Stomach (tissue), 9 donors: ENCODE data around the gene BABAM2. TPM values are rescaled to one million over a fixed set of nuclear protein-coding genes. Genes with fewer than 3 reads are reported as not detected.

Source experiments
- DNase-seq, 2 donors: peaks; one replicate each; pipeline versions ENCODE4 v3.0.0 to v3.0.0-alpha.2; 2013 to 2019
- H3K27ac ChIP-seq, 5 donors: fragments of 200-600 bp in 4 of 5; sonication (generic) in 4 of 5; one replicate each; pipeline ENCODE4 v1.5.1; 2013 to 2019; ENCODE audit warnings: mild to moderate bottlenecking in 1 of 5, moderate library complexity in 1 of 5
- H3K27me3 ChIP-seq, 3 donors: fragments of 200-600 bp; sonication (generic); one replicate each; pipeline ENCODE4 v1.5.1; 2017 to 2019; ENCODE audit warnings: mixed run types in 1 of 3
- H3K36me3 ChIP-seq, 4 donors: fragments of 200-600 bp; sonication (generic); 1 replicate in 3 of 4; 2 replicates in 1 of 4; pipeline ENCODE4 v1.5.1; 2016 to 2019
- H3K4me1 ChIP-seq, 4 donors: fragments of 200-600 bp; sonication (generic); one replicate each; pipeline ENCODE4 v1.5.1; 2016 to 2019
- H3K4me3 ChIP-seq, 4 donors: fragments of 200-600 bp; sonication (generic) in 3 of 4; one replicate each; pipeline ENCODE4 v1.5.1; 2016 to 2019; ENCODE audit warnings: mild to moderate bottlenecking in 1 of 4
- H3K9me3 ChIP-seq, 4 donors: fragments of 200-600 bp; sonication (generic); one replicate each; pipeline ENCODE4 v1.5.1; 2016 to 2019
- EP300 ChIP-seq: sonication (generic); formaldehyde crosslinking; IDR thresholded peaks from one replicate; pipeline ENCODE4 v1.6.1; 2017; ENCODE audit warnings: antibody characterized with exemption
- POLR2A ChIP-seq, 4 donors: fragments of 450-650 bp; IDR thresholded peaks; one replicate each; pipeline ENCODE4 v1.6.1; 2016; ENCODE audit warnings: antibody characterized with exemption in 4 of 4, control low read depth in 2 of 4, mild to moderate bottlenecking in 1 of 4, moderate library complexity in 1 of 4
- POLR2AphosphoS5 ChIP-seq, 3 donors: sonication (generic); formaldehyde crosslinking; IDR thresholded peaks; one replicate each; pipeline ENCODE4 v1.6.1; 2016; ENCODE audit warnings: antibody characterized with exemption in 3 of 3
- WGBS, 5 donors: extraction: QIAGEN DNeasy Blood & Tissue Kit in 3 of 5; methylation state at CpG; one replicate each; pipeline versions ENCODE4 v1.1.5 to v1.1.7; 2013 to 2018; 5-methylcytosine and 5-hydroxymethylcytosine counted together
- intact Hi-C: fragments of 100-400 bp; cut with DNase I; formaldehyde crosslinking; loops from one replicate; pipeline ENCODE4 v1.15.1; 2023; ENCODE audit warnings: low total_unique reads
- polyA plus RNA-seq, 3 donors: library from polyadenylated mRNA; stranded (reverse); fragments of 200-250 nt; gene quantifications; one replicate each; pipeline ENCODE4 v1.2.3, GENCODE V29; 2013
- total RNA-seq, 5 donors: library from RNA; depleted of rRNA; stranded (reverse); fragments of >200 nt; gene quantifications; one replicate each; pipeline versions ENCODE4 v1.1.0 to v1.2.3, GENCODE V29; 2014 to 2016
- TF ChIP-seq, protein P1 (sequence below), 7 experiments: fragments of 450-650 bp in 4 of 7; fragments of 200-600 bp in 3 of 7; sonication (generic) in 3 of 7; IDR thresholded peaks; one replicate each; pipeline ENCODE4 v1.5.1; 2016 to 2019; ENCODE audit warnings: antibody characterized with exemption in 7 of 7, control low read depth in 2 of 7, mild to moderate bottlenecking in 1 of 7
- donor health status: healthy with polysubstance abuse.
- donor health status: Bipolar disorder and iron deficiency.
- donor health status: healthy.

BABAM2 gene
- total and polyA plus RNA-seq, 8 donors: 14.2 to 41.4 (median 22.8) TPM

DNA sequence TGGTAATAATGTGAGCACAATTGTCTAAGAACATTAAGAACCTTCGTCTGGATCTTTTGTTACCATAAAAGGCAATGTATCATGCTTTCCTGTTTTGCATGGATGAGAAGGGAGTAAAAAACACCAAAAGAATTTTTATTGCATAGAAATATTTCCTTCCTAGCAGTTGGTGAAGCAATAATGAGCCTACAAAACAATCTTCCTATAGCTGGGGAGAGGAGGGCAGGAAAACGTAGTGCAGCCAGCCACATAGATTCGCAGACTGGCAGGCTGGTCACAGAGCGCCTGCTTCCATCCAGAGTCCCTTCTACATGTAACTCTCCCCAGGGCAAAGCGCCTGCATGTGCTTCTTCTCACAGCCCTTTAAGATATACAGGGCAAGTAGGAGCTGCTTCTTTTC is 190.4 kb downstream of the BABAM2 start:
- TF ChIP-seq POLR2A (IDR thresholded peaks at IDR 0.05): no peak
- TF ChIP-seq, protein P1, sequence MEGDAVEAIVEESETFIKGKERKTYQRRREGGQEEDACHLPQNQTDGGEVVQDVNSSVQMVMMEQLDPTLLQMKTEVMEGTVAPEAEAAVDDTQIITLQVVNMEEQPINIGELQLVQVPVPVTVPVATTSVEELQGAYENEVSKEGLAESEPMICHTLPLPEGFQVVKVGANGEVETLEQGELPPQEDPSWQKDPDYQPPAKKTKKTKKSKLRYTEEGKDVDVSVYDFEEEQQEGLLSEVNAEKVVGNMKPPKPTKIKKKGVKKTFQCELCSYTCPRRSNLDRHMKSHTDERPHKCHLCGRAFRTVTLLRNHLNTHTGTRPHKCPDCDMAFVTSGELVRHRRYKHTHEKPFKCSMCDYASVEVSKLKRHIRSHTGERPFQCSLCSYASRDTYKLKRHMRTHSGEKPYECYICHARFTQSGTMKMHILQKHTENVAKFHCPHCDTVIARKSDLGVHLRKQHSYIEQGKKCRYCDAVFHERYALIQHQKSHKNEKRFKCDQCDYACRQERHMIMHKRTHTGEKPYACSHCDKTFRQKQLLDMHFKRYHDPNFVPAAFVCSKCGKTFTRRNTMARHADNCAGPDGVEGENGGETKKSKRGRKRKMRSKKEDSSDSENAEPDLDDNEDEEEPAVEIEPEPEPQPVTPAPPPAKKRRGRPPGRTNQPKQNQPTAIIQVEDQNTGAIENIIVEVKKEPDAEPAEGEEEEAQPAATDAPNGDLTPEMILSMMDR (IDR thresholded peaks at IDR 0.05): no peak
- peak in 1 of 2 donors; percentile 40 for DNase-seq
- Histone ChIP-seq H3K36me3 (no peaks in the 10 kb centered on the region), H3K9me3 (no peaks in the 10 kb centered on the region), H3K4me1 (peaks cover 0 to 39% (median 19%) of the 10 kb centered on the region in 4 donors), H3K4me3 (no peak overlapping the region), H3K27me3 (no peaks in the 10 kb centered on the region), H3K27ac (peak overlapping the region in 3 of 5 donors; percentile 32 to 69 (median 48))
- intact Hi-C loops: no loop called here
- 68 to 80% (median 73%) methylated on average over 5 of the region's 5 CpGs for WGBS, 5 donors

DNA sequence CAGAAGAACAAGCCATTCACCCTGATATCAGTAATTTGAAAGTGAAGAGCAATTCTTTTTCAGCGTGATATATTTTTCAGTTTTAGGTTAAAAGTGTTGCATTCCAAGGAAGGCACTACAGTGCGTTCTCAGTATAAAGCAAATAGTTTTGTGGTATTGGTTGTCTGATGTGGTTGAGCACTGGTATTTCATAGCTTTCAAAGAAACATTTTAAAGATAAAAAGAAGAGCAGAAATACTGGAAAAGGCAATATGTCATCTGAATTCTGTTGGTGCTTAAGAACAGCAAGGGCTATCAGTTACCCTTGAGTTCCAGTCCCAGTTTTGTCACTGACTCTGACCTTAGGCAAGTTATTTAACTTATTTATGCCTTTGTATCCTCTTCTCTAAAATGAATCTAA is 191.6 kb downstream of the BABAM2 start:
- TF ChIP-seq POLR2A (IDR thresholded peaks at IDR 0.05) (no peak), EP300 (no peak), POLR2AphosphoS5 (IDR thresholded peaks at IDR 0.05) (no peak)
- TF ChIP-seq, protein P1 (IDR thresholded peaks at IDR 0.05): no peak
- no peaks in the 10 kb centered on the region for H3K27me3 ChIP-seq
- WGBS, 5 donors: 90 to 93% (median 91%) methylated on average over 2 of the region's 2 CpGs
- intact Hi-C loops: no loop called here
- H3K27ac ChIP-seq: no peak overlapping the region
- no peak overlapping the region for H3K4me3 ChIP-seq
- peaks cover 0 to 39% (median 19%) of the 10 kb centered on the region in 4 donors for H3K4me1 ChIP-seq
- no peaks in the 10 kb centered on the region for H3K36me3 ChIP-seq
- no peak for DNase-seq
- H3K9me3 ChIP-seq: no peaks in the 10 kb centered on the region

DNA sequence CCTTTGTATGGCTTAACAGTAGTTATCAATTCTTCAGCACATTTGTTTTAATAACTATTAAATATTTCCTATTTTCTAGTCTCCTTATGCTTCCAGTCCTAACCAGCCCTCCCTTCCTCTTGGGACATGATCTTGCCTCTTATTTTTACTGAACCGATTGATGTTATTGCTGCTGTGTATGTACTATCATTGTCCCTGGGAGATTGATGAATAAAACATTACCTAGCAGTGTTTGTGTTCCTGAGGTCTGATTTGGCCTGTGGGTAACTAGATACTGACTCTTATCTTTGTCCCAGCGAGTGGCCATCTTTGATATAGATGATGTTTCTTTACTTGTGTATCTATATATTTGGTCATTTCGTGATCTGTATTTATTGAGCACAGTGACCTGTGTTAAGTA is 192.9 kb downstream of the BABAM2 start:
- Histone ChIP-seq H3K4me1 (peaks cover 0 to 39% (median 19%) of the 10 kb centered on the region in 4 donors), H3K36me3 (no peaks in the 10 kb centered on the region), H3K27ac (no peak overlapping the region), H3K27me3 (no peaks in the 10 kb centered on the region), H3K9me3 (no peaks in the 10 kb centered on the region), H3K4me3 (no peak overlapping the region)
- TF ChIP-seq POLR2AphosphoS5 (IDR thresholded peaks at IDR 0.05) (no peak), POLR2A (IDR thresholded peaks at IDR 0.05) (no peak), EP300 (no peak)
- TF ChIP-seq, protein P1 (IDR thresholded peaks at IDR 0.05): no peak
- no peak for DNase-seq
- WGBS, 5 donors: 89 to 95% (median 93%) methylated on average over 3 of the region's 3 CpGs
- intact Hi-C loops: no loop called here

DNA sequence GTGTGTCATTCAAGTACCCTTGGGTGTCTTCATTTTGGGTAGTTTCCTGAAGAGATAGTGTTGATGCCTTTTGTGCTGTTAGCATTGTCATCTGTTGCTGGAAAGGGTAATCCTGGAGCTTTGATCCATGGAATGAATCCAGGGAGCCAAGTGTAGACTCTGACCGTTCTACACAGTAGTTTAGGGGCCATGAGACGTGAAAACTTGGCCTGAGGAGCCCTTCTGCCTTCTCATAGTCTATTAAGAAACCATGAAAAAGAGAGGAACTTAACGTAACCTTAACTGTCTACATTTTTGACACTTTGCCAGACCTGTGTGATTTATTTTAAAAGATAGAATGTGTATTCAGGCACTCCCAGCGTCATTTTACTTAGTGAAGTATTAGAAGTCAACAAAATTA is 194.0 kb downstream of the BABAM2 start:
- intact Hi-C loops: no loop called here
- Histone ChIP-seq H3K27ac (peak overlapping the region in 2 of 5 donors; percentile 11 to 23), H3K27me3 (no peaks in the 10 kb centered on the region), H3K4me1 (peaks cover 0 to 31% (median 13%) of the 10 kb centered on the region in 4 donors), H3K4me3 (no peak overlapping the region), H3K36me3 (no peaks in the 10 kb centered on the region), H3K9me3 (no peaks in the 10 kb centered on the region)
- TF ChIP-seq POLR2AphosphoS5 (IDR thresholded peaks at IDR 0.05) (no peak), POLR2A (IDR thresholded peaks at IDR 0.05) (no peak), EP300 (no peak)
- TF ChIP-seq, protein P1 (IDR thresholded peaks at IDR 0.05): no peak
- DNase-seq: peak in 1 of 2 donors; percentile 38
- WGBS, 5 donors: 39 to 54% (median 43%) methylated on average over 4 of the region's 4 CpGs
